Epithelial cell of esophagus (primary cell): ENCODE measurements around the gene ZNF354B.
"Not testable (repeated sequence)": the region's sequence is repeated elsewhere in the genome, so short reads cannot be mapped to it uniquely, and the experiment has no call there.

Experiments
- DNase-seq: peaks from one replicate; pipeline ENCODE4 v3.0.0; 2010; ENCODE audit warnings: low read depth
- H3K4me3 ChIP-seq: 2 replicates; pipeline ENCODE4 v1.5.1; 2011; ENCODE audit warnings: mild to moderate bottlenecking, low read length, control low read depth
- CTCF ChIP-seq: IDR thresholded peaks from 2 replicates; pipeline ENCODE4 v1.5.1; 2011; ENCODE audit warnings: low read depth, mild to moderate bottlenecking, low read length, control low read depth, inconsistent platforms; ENCODE audit not compliant: insufficient read depth; ENCODE audit errors: missing control alignments

Gene ZNF354B

GRCh38 chr5:178827636-178828035, 32.1 kb upstream of the ZNF354B start:
- no peak for TF ChIP-seq CTCF
- peak; percentile 20 for DNase-seq
- H3K4me3 ChIP-seq, result no peak overlapping the region

GRCh38 chr5:178831049-178831448, 28.7 kb upstream of the ZNF354B start:
- H3K4me3 ChIP-seq, result no peak overlapping the region
- TF ChIP-seq CTCF, result no peak
- no peak for DNase-seq

GRCh38 chr5:178832618-178833201, 27.0 kb upstream of the ZNF354B start:
- no peak for DNase-seq
- no peak for TF ChIP-seq CTCF

GRCh38 chr5:178836628-178837027, 23.1 kb upstream of the ZNF354B start:
- H3K4me3 ChIP-seq, result no peak overlapping the region
- no peak for TF ChIP-seq CTCF
- DNase-seq, result no peak

More at GRCh38 chr5:178832618-178833201, 27.0 kb upstream of the ZNF354B start:
- H3K4me3 ChIP-seq, result no peak overlapping the region

GRCh38 chr5:178838695-178839318, 20.9 kb upstream of the ZNF354B start:
- not testable (repeated sequence) for DNase-seq, H3K4me3 ChIP-seq

GRCh38 chr5:178839319-178839704, 20.4 kb upstream of the ZNF354B start:
- DNase-seq, result peak; percentile 71
- H3K4me3 ChIP-seq, result no peak overlapping the region
- TF ChIP-seq CTCF, result peak; percentile 82

GRCh38 chr5:178840399-178840798, 19.4 kb upstream of the ZNF354B start:
- H3K4me3 ChIP-seq, result not testable (repeated sequence)

GRCh38 chr5:178849316-178849715, 10.4 kb upstream of the ZNF354B start:
- no peak for TF ChIP-seq CTCF
- H3K4me3 ChIP-seq, result no peak overlapping the region
- no peak for DNase-seq

More at GRCh38 chr5:178840399-178840798, 19.4 kb upstream of the ZNF354B start:
- not testable (repeated sequence) for DNase-seq
